DMS153 (cell line): ENCODE results near the gene HDC.

Source experiments
- DNase-seq: peaks from one replicate; lab custom pipeline; 2025; lab: John Stamatoyannopoulos, UW

Gene HDC

GRCh38 chr15:50256188-50257041 lies 9.1 kb downstream of the HDC start:
- no peak for DNase-seq

GRCh38 chr15:50252556-50252955 lies 13.0 kb downstream of the HDC start:
- DNase-seq, result no peak

GRCh38 chr15:50251638-50252182 lies 13.8 kb downstream of the HDC start:
- DNase-seq, result no peak

GRCh38 chr15:50250760-50251394 lies 14.6 kb downstream of the HDC start:
- no peak for DNase-seq

GRCh38 chr15:50249704-50250103 lies 15.8 kb downstream of the HDC start:
- DNase-seq, result no peak

GRCh38 chr15:50248994-50249582 lies 16.4 kb downstream of the HDC start:
- DNase-seq, result no peak

GRCh38 chr15:50247819-50248655 lies 17.5 kb downstream of the HDC start:
- no peak for DNase-seq

- no peak for DNase-seq
These were observed 18.9 kb downstream of the HDC start for GRCh38 chr15:50246631-50247030.

GRCh38 chr15:50244959-50245624 lies 20.4 kb downstream of the HDC start:
- DNase-seq, result no peak

- no peak for DNase-seq
These were observed 21.4 kb downstream of the HDC start for GRCh38 chr15:50244153-50244552.

GRCh38 chr15:50241684-50242450 lies 23.7 kb downstream of the HDC start:
- DNase-seq, result no peak

GRCh38 chr15:50238255-50238654 lies 27.3 kb downstream of the HDC start:
- no peak for DNase-seq

GRCh38 chr15:50236433-50236832 lies 29.1 kb downstream of the HDC start:
- no peak for DNase-seq

- no peak for DNase-seq
These were observed 29.7 kb downstream of the HDC start for GRCh38 chr15:50235794-50236193.

- no peak for DNase-seq
These were observed 30.8 kb downstream of the HDC start for GRCh38 chr15:50234764-50235163.

- no peak for DNase-seq
These were observed 32.3 kb downstream of the HDC start for GRCh38 chr15:50233192-50233736.

GRCh38 chr15:50232791-50233190 lies 32.7 kb downstream of the HDC start:
- DNase-seq, result no peak

- no peak for DNase-seq
These were observed 33.8 kb downstream of the HDC start for GRCh38 chr15:50231761-50232160.

- no peak for DNase-seq
These were observed 36.2 kb downstream of the HDC start for GRCh38 chr15:50229336-50229735.

GRCh38 chr15:50228866-50229265 lies 36.7 kb downstream of the HDC start:
- DNase-seq, result no peak
